Left kidney (tissue), 2 donors: Measurements from ENCODE around the gene SUSD2. TPM values are rescaled to one million over a fixed set of nuclear protein-coding genes. Genes with fewer than 3 reads are reported as not detected.
"Not testable (repeated sequence)": the region's sequence is repeated elsewhere in the genome, so short reads cannot be mapped to it uniquely, and the experiment has no call there.

Experiments used
- DNase-seq: peaks from one replicate; pipeline ENCODE4 v3.0.0-alpha.2; 2013
- polyA plus RNA-seq: library from polyadenylated mRNA; unstranded; fragments of 120-200 nt; gene quantifications from one replicate; pipeline ENCODE4 v1.2.1, GENCODE V29; 2013; ENCODE audit not compliant: insufficient read length

Gene SUSD2
- polyA plus RNA-seq, 1 donor = 15.1 TPM

GRCh38 chr22:24211716-24212115 lies 30.4 kb downstream of the SUSD2 start:
- DNase-seq = not testable (repeated sequence)

DNA sequence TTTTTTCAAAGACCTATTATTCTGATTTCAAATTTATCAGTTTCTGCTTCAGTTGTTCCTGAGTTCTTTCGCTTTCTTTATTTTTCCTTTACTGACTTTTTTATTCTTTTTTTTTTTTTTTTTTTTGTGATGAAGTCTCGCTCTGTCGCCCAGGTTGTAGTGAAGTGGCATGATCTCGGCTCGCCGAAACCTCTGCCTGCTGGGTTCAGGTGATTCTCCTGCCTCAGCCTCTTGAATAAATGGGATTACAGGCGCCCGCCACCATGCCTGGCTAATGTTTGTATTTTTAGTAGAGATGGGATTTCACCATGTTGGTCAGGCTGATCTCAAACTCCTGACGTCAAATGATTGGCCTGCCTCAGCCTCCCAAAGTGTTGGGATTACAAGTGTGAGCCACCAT lies 31.8 kb downstream of the SUSD2 start:
- not testable (repeated sequence) for DNase-seq

GRCh38 chr22:24214467-24215285 lies 33.4 kb downstream of the SUSD2 start:
- no peak for DNase-seq

DNA sequence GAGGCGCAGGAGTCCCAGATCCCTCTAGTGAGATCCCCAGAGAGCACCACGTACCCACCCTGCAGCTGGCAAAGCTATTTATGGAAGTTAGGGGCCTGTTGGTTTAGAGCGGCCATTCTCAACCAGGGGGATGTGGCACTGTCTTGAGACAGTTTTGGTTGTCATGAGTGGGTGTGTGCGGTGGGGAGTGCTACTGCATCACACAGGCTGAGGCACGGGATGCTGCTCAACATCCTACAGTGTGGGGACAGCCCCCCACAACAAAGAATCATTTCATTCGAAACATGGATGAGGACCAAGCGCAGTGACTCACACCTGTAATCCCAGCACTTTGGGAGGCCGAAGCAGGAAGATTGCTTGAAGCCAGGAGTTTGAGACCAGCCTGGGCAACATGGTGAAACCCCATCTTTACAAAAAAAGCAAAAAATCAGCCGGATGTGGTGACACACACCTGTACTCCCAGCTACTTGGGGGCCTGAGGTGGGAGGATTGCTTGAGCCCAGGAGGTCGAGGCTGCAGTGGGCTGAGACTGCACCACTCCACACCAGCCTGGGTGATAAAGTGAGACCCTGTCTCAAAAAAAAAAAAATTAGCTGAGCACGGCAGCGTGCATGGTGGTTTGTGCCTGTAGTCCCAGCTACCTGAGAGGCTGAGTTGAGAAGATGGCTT lies 35.4 kb downstream of the SUSD2 start:
- DNase-seq = no peak

- DNase-seq = no peak
Measured at GRCh38 chr22:24217384-24217783, 36.1 kb downstream of the SUSD2 start.

DNA sequence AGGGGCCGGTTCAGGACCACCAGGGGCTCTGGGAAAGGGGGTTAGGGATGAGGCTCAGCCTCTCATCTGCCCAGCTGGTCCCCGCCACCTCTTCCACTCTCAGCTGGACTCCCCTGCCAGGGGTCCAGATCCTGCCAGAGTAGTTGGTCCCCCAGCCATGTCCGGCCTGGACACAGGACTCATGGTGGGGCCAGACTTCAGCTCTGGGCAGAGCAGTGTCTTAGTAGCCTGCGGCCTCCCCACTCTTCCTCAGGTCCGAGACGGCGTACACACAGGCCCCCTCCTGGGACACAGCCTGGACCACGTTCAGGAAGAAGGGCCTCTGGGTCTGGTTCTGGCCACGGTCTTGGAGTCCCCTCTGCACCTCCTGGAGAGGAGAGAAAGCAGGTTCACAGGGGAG lies 38.5 kb downstream of the SUSD2 start:
- DNase-seq = no peak

- DNase-seq = no peak
Measured at GRCh38 chr22:24224468-24224867, 43.2 kb downstream of the SUSD2 start.

DNA sequence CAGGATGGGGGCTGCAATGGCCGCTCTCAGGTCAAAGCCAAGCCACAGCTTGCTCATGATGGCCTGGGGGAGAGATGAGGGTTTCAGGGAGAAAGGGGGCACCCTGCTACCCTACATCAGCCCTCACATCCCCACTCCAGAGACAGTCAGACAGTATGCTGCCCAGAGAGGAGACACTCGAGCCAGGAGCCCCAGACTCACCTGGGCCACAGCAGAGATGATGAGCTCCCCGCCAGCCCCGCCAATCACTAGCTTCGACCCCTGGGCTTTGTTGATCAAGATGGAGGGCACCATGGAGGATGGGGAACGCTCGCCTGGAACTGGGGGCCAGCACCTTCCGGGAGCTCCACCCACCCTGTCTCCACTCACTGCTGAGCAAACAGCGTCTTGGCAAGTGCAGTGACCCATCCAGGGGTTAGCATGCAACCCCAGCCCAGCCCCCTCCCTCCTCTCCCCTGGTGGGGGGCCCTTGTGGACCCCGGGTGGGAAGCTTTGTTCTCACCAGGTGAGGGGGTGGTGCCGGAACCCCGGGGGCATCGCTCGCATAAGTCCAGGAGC lies 43.8 kb downstream of the SUSD2 start:
- DNase-seq = no peak

- DNase-seq = no peak
Measured at GRCh38 chr22:24225951-24226350, 44.7 kb downstream of the SUSD2 start.

GRCh38 chr22:24230911-24231656 lies 49.8 kb downstream of the SUSD2 start:
- DNase-seq = no peak

DNA sequence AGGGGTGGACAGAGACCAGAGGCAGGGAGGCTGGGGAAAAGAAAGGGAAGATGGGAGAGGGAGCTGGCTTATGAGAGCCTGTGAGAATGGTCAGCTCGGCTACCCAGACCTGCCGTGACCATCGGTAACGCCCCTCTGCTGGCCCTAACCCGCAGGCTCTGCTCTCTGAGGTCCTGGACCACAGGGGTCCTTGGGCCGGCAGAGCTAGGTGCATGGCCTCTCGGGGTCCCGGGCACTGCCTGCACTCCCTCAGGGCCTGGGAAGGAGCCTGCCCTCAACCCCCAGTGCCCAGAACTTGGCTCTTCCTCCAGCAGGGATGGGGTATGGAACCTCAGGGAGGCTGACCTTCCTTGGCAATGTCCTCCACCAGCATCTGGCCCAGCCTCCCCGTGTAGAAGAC lies 50.4 kb downstream of the SUSD2 start:
- DNase-seq = no peak

DNA sequence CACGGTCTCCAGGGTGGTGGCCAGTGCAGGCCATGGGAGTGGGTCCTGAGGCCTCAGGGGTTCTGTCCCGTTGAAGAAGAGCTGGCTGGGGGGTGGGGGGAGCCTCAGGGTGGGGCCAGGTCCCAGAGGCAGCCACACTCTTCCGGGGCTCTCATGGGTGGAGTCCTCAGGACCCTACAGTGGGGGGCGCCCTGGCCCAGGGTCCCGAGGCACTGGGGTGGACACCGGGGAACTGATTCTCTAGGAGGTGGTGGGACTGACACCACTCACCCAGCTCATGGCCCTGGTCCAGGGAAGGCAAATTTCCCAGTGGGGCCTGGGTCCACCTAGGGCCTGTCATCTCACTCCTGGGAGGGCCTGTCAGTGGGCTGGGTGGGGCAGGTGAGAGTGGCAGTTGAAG lies 50.8 kb downstream of the SUSD2 start:
- DNase-seq = no peak

DNA sequence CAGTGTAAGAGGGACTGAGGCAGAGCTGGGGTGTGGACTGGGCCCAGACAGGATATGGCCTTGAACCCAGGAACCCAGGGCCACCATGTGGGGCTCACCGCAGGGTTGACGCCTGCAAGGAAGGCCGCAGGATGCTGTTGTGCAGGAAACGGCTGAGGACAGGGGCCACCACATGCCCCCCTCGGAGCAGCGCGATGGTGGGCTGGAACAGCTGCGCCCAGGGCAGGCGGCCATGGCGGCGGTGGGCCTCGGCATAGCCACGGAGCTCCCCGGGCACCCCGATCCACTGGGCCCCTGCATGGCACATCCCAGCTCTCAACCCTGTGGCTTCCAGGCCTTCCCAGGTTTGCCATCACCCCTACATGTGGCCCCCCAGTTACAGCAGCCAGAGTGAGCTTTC lies 51.4 kb downstream of the SUSD2 start:
- DNase-seq = no peak

- DNase-seq = no peak
Measured at GRCh38 chr22:24233235-24233634, 51.9 kb downstream of the SUSD2 start.

- no peak for DNase-seq
Measured at GRCh38 chr22:24233816-24234215, 52.5 kb downstream of the SUSD2 start.

DNA sequence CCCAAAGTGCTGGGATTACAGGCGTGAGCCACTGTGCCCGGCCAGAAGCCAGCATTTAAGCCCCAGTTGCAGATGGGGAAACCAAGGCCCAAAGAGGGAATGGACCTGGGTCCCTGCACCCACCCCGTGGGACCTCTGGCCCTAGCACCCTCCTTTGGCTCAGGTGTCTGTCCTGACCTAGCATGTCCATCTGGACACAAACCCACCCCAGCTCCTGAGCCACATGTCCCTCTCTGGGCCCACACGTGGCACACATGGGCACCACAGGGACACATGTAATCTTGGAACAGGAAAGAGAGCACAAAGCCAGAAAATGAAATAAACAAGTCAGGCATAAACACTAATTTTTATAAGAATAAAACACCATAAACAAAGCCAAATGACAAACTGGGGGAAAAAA lies 54.0 kb downstream of the SUSD2 start:
- no peak for DNase-seq

- DNase-seq = no peak
Measured at GRCh38 chr22:24236656-24237055, 55.4 kb downstream of the SUSD2 start.

GRCh38 chr22:24238101-24238694 lies 56.9 kb downstream of the SUSD2 start:
- DNase-seq = not testable (repeated sequence)
